ENCODE data around the gene MOB3B. TPM values are rescaled to one million over a fixed set of nuclear protein-coding genes. Genes with fewer than 3 reads are reported as not detected.

The MOB3B gene
- total and polyA plus RNA-seq, 10 of the 15 experiments (the other 5 are each of a cell fraction or from before 2014, with no cell fraction given): 0.44 to 2.7 (median 0.91) TPM

DNA sequence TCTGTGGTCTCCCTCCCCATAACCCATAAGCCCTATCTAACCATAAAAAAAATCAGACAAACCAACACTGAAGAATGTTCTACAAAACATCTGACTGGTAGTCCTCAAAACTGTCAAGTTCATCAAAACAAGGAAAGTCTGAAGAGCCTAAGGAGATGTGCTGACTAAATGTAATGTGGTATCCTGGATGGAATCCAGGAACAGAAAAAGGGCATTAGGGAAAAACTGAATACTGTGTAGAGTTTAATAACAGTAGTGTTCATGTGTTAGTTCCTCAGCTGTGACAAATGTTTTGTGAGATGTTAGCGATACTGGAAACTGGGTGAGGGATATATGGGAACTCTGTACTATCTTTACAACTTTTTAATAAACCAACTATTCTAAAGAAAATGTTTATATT lies 157.0 kb downstream of the MOB3B start:
- intact Hi-C loops (cut with micrococcal nuclease; ENCODE audit: unreplicated experiment): no loop called here

More for the DNA sequence above, 157.0 kb downstream of the MOB3B start:
- Histone ChIP-seq H2AFZ (ENCODE audit: control insufficient read depth, low read depth, low read length) (no peak overlapping the region), H3K79me2 (ENCODE audit: control insufficient read depth, insufficient read depth, low read length) (no peaks in the 10 kb centered on the region), H3K9me3 (replicated peaks; ENCODE audit: control insufficient read depth, insufficient read depth, low read length) (peaks cover 2% of the 10 kb centered on the region; the same call in 1 of the 3 replicates), H3K36me3 (ENCODE audit: control insufficient read depth in 2 of 2, insufficient read depth in 2 of 2, low read length in 1 of 2) (no peaks in the 10 kb centered on the region), H3K4me2 (ENCODE audit: control insufficient read depth, insufficient read depth) (no peak overlapping the region), H3K9ac (ENCODE audit: control insufficient read depth, insufficient read depth, low read length) (no peak overlapping the region), H3K4me3 (no peak overlapping the region), H3K4me1 (ENCODE audit: control insufficient read depth, insufficient read depth, low read length) (peaks cover 26% of the 10 kb centered on the region), H3K27me3 (replicated peaks in 1 of 2; ENCODE audit: control insufficient read depth in 2 of 2, insufficient read depth in 2 of 2, low read length in 1 of 2) (no peaks in the 10 kb centered on the region), H3K27ac (ENCODE audit: control insufficient read depth, insufficient read depth) (no peak overlapping the region), H4K20me1 (ENCODE audit: control insufficient read depth, insufficient read depth) (no peaks in the 10 kb centered on the region)
- ChIA-PET CTCF (interaction anchor here (0.7 to 1.2 kb wide), 2 partner anchors 89 to 175 kb away, joined by 3 read pairs; no protein-coding TSS in a partner anchor), SMC1A (ENCODE audit: uncharacterized antibody, unreplicated experiment) (interaction anchor here (1.1 to 1.6 kb wide), 2 partner anchors 14 to 160 kb away, joined by 3 read pairs; no protein-coding TSS in a partner anchor), RAD21 (ENCODE audit: unreplicated experiment) (no interaction called here), POLR2A (interaction anchor here (0.6 to 1.8 kb wide), 2 partner anchors 7 to 9 kb away, joined by 3 to 5 read pairs; no protein-coding TSS in a partner anchor)
- in situ Hi-C loops (cut with MboI): no loop called here
- no TSS peak for BruUV-seq (replicated peaks)
- FAIRE-seq (no peak), DNase-seq (ENCODE audit: low read depth, low spot score) (no peak), ATAC-seq (no peak)
- TF ChIP-seq NR2C1 (IDR thresholded peaks at IDR 0.05) (no peak), ATF7 (IDR thresholded peaks at IDR 0.05; ENCODE audit: low read depth) (no peak), RUNX3 (IDR thresholded peaks at IDR 0.05; ENCODE audit: low read length) (no peak)
- TF ChIP-seq, protein P1, sequence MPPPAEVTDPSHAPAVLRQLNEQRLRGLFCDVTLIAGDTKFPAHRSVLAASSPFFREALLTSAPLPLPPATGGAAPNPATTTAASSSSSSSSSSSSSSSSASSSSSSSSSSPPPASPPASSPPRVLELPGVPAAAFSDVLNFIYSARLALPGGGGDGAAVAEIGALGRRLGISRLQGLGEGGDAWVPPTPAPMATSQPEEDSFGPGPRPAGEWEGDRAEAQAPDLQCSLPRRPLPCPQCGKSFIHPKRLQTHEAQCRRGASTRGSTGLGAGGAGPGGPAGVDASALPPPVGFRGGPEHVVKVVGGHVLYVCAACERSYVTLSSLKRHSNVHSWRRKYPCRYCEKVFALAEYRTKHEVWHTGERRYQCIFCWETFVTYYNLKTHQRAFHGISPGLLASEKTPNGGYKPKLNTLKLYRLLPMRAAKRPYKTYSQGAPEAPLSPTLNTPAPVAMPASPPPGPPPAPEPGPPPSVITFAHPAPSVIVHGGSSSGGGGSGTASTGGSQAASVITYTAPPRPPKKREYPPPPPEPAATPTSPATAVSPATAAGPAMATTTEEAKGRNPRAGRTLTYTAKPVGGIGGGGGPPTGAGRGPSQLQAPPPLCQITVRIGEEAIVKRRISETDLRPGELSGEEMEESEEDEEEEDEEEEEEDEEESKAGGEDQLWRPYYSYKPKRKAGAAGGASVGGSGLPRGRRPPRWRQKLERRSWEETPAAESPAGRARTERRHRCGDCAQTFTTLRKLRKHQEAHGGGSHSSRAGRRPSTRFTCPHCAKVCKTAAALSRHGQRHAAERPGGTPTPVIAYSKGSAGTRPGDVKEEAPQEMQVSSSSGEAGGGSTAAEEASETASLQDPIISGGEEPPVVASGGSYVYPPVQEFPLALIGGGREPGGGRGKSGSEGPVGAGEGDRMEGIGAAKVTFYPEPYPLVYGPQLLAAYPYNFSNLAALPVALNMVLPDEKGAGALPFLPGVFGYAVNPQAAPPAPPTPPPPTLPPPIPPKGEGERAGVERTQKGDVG (CRISPR knock-in tag; IDR thresholded peaks at IDR 0.05): no peak
- 100% methylated on average over 1 of the region's 1 CpG for WGBS (ENCODE audit: insufficient coverage, insufficient replicate concordance, low lambda C conversion rate, missing lambda C conversion rate)

Data from GM12878 (cell line).